RWPE2 (cell line): ENCODE results near the gene ZNF445.
"Not testable (repeated sequence)": the region's sequence is repeated elsewhere in the genome, so short reads cannot be mapped to it uniquely, and the experiment has no call there.

ENCODE experiments used
- ATAC-seq: fragments of 200-7000 bp; cut with Tn5 transposase; 3 replicates; pipeline ENCODE4 v1.9.1; 2021; ENCODE audit warnings: low read depth
- DNase-seq: peaks from one replicate; pipeline ENCODE4 v3.0.0-alpha.2; 2020; ENCODE audit warnings: low spot score
- H3K27ac ChIP-seq: fragments of 450-650 bp; 2 replicates; pipeline ENCODE4 v1.5.1; 2017; ENCODE audit warnings: mild to moderate bottlenecking; ENCODE audit not compliant: poor library complexity, severe bottlenecking
- H3K27me3 ChIP-seq: fragments of 250-450 bp; sonication (Bioruptor Pico); 2 replicates; pipeline ENCODE4 v1.5.1; 2021; ENCODE audit warnings: mild to moderate bottlenecking, moderate library complexity; ENCODE audit not compliant: insufficient read depth, poor library complexity, severe bottlenecking
- H3K36me3 ChIP-seq: fragments of 250-450 bp; sonication (Bioruptor Pico); 2 replicates; pipeline ENCODE4 v1.5.1; 2020; ENCODE audit warnings: low read depth, mild to moderate bottlenecking, moderate library complexity
- H3K4me1 ChIP-seq: fragments of 250-450 bp; sonication (Bioruptor Pico); 2 replicates; pipeline ENCODE4 v1.5.1; 2021; ENCODE audit warnings: mild to moderate bottlenecking, moderate library complexity; ENCODE audit not compliant: insufficient read depth, poor library complexity, severe bottlenecking
- H3K4me3 ChIP-seq: fragments of 250-450 bp; sonication (Bioruptor Pico); 2 replicates; pipeline ENCODE4 v1.5.1; 2021; ENCODE audit warnings: mild to moderate bottlenecking, moderate library complexity; ENCODE audit not compliant: severe bottlenecking
- H3K9me3 ChIP-seq: fragments of 250-450 bp; sonication (Bioruptor Pico); 2 replicates; pipeline ENCODE4 v1.5.1; 2021; ENCODE audit warnings: mild to moderate bottlenecking, moderate library complexity; ENCODE audit not compliant: severe bottlenecking
- TF ChIP-seq, protein P1 (sequence below): fragments of 450-650 bp; IDR thresholded peaks from one replicate; pipeline ENCODE4 v1.5.1; 2017; ENCODE audit warnings: mild to moderate bottlenecking, moderate library complexity; ENCODE audit not compliant: poor library complexity, severe bottlenecking

Gene ZNF445

GRCh38 chr3:44464509-44464908 lies 13.0 kb downstream of the ZNF445 start:
- Histone ChIP-seq H3K4me1 (peaks cover 7% of the 10 kb centered on the region), H3K36me3 (peaks cover 28% of the 10 kb centered on the region), H3K4me3 (no peak overlapping the region), H3K27me3 (no peaks in the 10 kb centered on the region), H3K27ac (no peak overlapping the region), H3K9me3 (no peaks in the 10 kb centered on the region)
- ATAC-seq (no peak), DNase-seq (no peak)
- TF ChIP-seq, protein P1, sequence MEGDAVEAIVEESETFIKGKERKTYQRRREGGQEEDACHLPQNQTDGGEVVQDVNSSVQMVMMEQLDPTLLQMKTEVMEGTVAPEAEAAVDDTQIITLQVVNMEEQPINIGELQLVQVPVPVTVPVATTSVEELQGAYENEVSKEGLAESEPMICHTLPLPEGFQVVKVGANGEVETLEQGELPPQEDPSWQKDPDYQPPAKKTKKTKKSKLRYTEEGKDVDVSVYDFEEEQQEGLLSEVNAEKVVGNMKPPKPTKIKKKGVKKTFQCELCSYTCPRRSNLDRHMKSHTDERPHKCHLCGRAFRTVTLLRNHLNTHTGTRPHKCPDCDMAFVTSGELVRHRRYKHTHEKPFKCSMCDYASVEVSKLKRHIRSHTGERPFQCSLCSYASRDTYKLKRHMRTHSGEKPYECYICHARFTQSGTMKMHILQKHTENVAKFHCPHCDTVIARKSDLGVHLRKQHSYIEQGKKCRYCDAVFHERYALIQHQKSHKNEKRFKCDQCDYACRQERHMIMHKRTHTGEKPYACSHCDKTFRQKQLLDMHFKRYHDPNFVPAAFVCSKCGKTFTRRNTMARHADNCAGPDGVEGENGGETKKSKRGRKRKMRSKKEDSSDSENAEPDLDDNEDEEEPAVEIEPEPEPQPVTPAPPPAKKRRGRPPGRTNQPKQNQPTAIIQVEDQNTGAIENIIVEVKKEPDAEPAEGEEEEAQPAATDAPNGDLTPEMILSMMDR, result no peak

- H3K27me3 ChIP-seq, H3K27ac ChIP-seq, H3K4me1 ChIP-seq, ATAC-seq, DNase-seq, H3K4me3 ChIP-seq, H3K9me3 ChIP-seq: not testable (repeated sequence)
- peaks cover 56% of the 10 kb centered on the region for H3K36me3 ChIP-seq
Measured at GRCh38 chr3:44460050-44460449, 17.4 kb downstream of the ZNF445 start.

DNA sequence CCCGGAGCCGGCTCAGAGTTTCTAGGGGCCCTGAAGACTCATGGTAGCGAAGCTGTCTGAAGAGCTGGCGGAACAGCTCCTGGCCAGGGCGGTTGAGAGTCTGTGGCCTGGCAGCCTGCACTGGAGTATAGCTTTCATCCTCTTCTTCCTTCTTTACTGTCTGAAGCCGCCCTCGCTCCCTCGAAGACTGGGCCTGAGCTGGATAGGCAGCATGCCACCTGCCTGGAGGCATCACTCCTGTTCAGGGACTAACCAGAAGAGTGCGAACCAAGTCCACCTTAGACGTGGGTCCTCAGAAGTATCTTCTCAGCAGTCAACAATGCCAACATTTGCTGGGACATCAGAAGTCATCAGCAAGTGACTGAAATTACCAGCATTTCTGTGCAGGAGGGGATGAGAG lies 22.2 kb downstream of the ZNF445 start:
- H3K4me1 ChIP-seq, result no peaks in the 10 kb centered on the region
- DNase-seq (no peak), ATAC-seq (no peak)
- no peaks in the 10 kb centered on the region for H3K9me3 ChIP-seq
- H3K27me3 ChIP-seq, result no peaks in the 10 kb centered on the region
- H3K36me3 ChIP-seq, result peaks cover 61% of the 10 kb centered on the region
- TF ChIP-seq, protein P1, result no peak
- H3K27ac ChIP-seq, result no peak overlapping the region
- H3K4me3 ChIP-seq, result no peak overlapping the region

DNA sequence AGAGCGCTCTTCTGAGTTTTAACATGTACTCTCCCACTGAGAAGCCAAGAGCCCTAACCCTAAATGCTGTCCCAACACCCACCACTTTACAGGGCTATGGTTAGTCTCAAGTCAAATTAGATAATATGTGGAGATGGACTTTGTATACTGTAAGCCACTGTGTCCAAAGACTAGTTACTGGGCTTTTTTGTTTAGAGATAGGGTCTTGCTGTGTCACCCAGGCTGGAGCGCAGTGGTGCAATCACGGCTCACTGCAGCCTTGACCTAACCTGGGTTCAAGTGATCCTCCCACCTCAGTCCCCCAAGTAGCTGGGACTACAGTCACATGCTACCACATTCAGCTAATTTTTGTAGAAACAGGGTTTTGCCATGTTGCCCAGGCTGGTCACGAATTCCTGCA lies 23.2 kb downstream of the ZNF445 start:
- ATAC-seq (no peak), DNase-seq (no peak)
- Histone ChIP-seq H3K4me3 (no peak overlapping the region), H3K36me3 (peaks cover 71% of the 10 kb centered on the region), H3K27me3 (no peaks in the 10 kb centered on the region), H3K9me3 (no peaks in the 10 kb centered on the region), H3K4me1 (no peaks in the 10 kb centered on the region), H3K27ac (no peak overlapping the region)
- TF ChIP-seq, protein P1, result no peak

DNA sequence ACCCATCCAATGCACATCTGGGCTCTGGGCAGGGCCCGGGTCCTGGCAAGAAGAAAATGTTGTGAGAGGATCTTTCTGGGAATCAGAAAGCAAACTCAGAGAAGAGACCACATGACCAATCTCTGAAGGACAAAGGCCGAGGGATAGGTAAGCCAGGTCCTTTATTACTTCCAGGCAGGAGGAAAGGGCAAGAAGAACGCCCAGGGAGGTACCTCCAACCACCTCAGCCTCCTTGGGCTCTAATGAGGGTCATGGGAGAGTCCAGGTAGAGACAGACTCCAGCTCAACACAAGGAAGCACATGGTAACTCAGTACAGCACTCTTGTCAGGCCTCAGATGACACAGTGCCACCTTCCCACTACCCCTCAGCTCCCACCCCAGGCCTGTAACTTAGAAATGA lies 26.0 kb downstream of the ZNF445 start:
- Histone ChIP-seq H3K27ac (no peak overlapping the region), H3K4me3 (no peak overlapping the region), H3K27me3 (no peaks in the 10 kb centered on the region), H3K36me3 (peaks cover 82% of the 10 kb centered on the region), H3K4me1 (no peaks in the 10 kb centered on the region), H3K9me3 (no peaks in the 10 kb centered on the region)
- DNase-seq, result no peak
- no peak for ATAC-seq
- TF ChIP-seq, protein P1, result no peak
